K562 (cell line): ENCODE data around the gene PTAR1. TPM values are rescaled to one million over a fixed set of nuclear protein-coding genes. Genes with fewer than 3 reads are reported as not detected.

Experiments
- CEBPG ChIP-seq, 3 experiments: fragments of 200-800 bp in 1 of 3; sonication (Bioruptor generic) in 1 of 3; sonication (generic) in 1 of 3; formaldehyde crosslinking in 1 of 3; IDR thresholded peaks in 2 of 3; conservative IDR thresholded peaks in 1 of 3; 2 replicates each; pipeline versions ENCODE4 v1.6.1 to v1.8.0; 2016 to 2022; ENCODE audit warnings: missing compliant biosample characterization in 2 of 3, missing genetic modification characterization in 2 of 3, mild to moderate bottlenecking in 1 of 3, missing genetic modification reagents in 1 of 3
- ELF1 ChIP-seq: fragments of 200-800 bp; sonication (Bioruptor generic); IDR thresholded peaks from 2 replicates; pipeline ENCODE4 v1.6.1; 2016; ENCODE audit warnings: missing genetic modification characterization, missing compliant biosample characterization
- HINFP ChIP-seq: fragments of 450-650 bp; conservative IDR thresholded peaks from 2 replicates; pipeline ENCODE4 v1.6.1; 2016; ENCODE audit warnings: missing genetic modification characterization, low read depth, mild to moderate bottlenecking, control low read depth, missing compliant biosample characterization
- HIVEP1 ChIP-seq: fragments of 250-450 bp; sonication (Bioruptor Pico); IDR thresholded peaks from 2 replicates; pipeline ENCODE4 v1.4.0; 2020; ENCODE audit warnings: mild to moderate bottlenecking
- KLF16 ChIP-seq: IDR thresholded peaks from 2 replicates; pipeline ENCODE4 v1.6.1; 2016; ENCODE audit warnings: antibody characterized with exemption
- NR4A1 ChIP-seq, 2 experiments: fragments of 250-450 bp in 1 of 2; fragments of 450-650 bp in 1 of 2; sonication (Bioruptor Pico) in 1 of 2; IDR thresholded peaks; 2 replicates each; pipeline versions ENCODE4 v1.4.0 to v1.6.1; 2016 to 2020; ENCODE audit warnings: mild to moderate bottlenecking in 2 of 2, missing compliant biosample characterization in 1 of 2, missing genetic modification characterization in 1 of 2, moderate library complexity in 1 of 2
- ZBED1 ChIP-seq: IDR thresholded peaks from 2 replicates; pipeline ENCODE4 v1.6.1; 2014
- ZBTB43 ChIP-seq: sonication (generic); formaldehyde crosslinking; IDR thresholded peaks from 2 replicates; pipeline ENCODE4 v1.8.0; 2023; ENCODE audit warnings: mild to moderate bottlenecking, missing genetic modification reagents
- ZFPM2 ChIP-seq: fragments of 250-450 bp; sonication (Bioruptor Pico); IDR thresholded peaks from 2 replicates; pipeline ENCODE4 v1.5.1; 2022; ENCODE audit warnings: mild to moderate bottlenecking
- ZNF224 ChIP-seq: sonication (generic); formaldehyde crosslinking; IDR thresholded peaks from 2 replicates; pipeline ENCODE4 v1.8.0; 2022; ENCODE audit warnings: mild to moderate bottlenecking, missing genetic modification reagents
- ZNF589 ChIP-seq: fragments of 200-800 bp; sonication (Bioruptor generic); IDR thresholded peaks from 2 replicates; pipeline ENCODE4 v1.6.1; 2016; ENCODE audit warnings: low read depth, missing genetic modification characterization, missing compliant biosample characterization
- polyA plus RNA-seq, 8 experiments: library from polyadenylated mRNA; depleted of rRNA in 4 of 8; stranded (reverse) in 5 of 8; unstranded in 3 of 8; fragments of >200 nt; fragmentation: Nextera tagmentation in 2 of 8; fragmentation: Illumina TruSeq in 1 of 8; extraction: Ambion mirVana in 2 of 8; extraction: Trizol in 1 of 8; gene quantifications; 2 replicates each; pipeline versions ENCODE4 v1.2.1 to v1.2.3, GENCODE V29; 2011 to 2014; ENCODE audit warnings: inconsistent platforms in 1 of 8, missing spikeins in 1 of 8
- total RNA-seq, 7 experiments: library from RNA; depleted of rRNA in 6 of 7; stranded (reverse); fragments of >200 nt in 6 of 7; fragmentation: Illumina TruSeq in 2 of 7; extraction: Trizol in 2 of 7; gene quantifications; 2 replicates each; pipeline versions ENCODE4 v1.2.1 to v1.2.3, GENCODE V29; 2011 to 2021; ENCODE audit warnings: low replicate concordance in 1 of 7
- TF ChIP-seq, protein P1 (sequence below), 2 experiments: fragments of 150-350 bp in 1 of 2; IDR thresholded peaks; 2 replicates each; pipeline ENCODE4 v1.6.1; 2012 to 2016; ENCODE audit warnings: low read depth in 2 of 2, low read length in 2 of 2, mild to moderate bottlenecking in 1 of 2, moderate library complexity in 1 of 2
- TF ChIP-seq, protein P2 (sequence below): IDR thresholded peaks from 3 replicates; pipeline ENCODE4 v1.6.1; 2011; ENCODE audit warnings: borderline replicate concordance, mild to moderate bottlenecking; ENCODE audit not compliant: insufficient read length, insufficient read depth

The PTAR1 gene
- total and polyA plus RNA-seq, 9 of the 15 experiments (the other 6 are each of a cell fraction or from before 2014, with no cell fraction given) = 10.1 to 48.0 (median 28.0) TPM

DNA sequence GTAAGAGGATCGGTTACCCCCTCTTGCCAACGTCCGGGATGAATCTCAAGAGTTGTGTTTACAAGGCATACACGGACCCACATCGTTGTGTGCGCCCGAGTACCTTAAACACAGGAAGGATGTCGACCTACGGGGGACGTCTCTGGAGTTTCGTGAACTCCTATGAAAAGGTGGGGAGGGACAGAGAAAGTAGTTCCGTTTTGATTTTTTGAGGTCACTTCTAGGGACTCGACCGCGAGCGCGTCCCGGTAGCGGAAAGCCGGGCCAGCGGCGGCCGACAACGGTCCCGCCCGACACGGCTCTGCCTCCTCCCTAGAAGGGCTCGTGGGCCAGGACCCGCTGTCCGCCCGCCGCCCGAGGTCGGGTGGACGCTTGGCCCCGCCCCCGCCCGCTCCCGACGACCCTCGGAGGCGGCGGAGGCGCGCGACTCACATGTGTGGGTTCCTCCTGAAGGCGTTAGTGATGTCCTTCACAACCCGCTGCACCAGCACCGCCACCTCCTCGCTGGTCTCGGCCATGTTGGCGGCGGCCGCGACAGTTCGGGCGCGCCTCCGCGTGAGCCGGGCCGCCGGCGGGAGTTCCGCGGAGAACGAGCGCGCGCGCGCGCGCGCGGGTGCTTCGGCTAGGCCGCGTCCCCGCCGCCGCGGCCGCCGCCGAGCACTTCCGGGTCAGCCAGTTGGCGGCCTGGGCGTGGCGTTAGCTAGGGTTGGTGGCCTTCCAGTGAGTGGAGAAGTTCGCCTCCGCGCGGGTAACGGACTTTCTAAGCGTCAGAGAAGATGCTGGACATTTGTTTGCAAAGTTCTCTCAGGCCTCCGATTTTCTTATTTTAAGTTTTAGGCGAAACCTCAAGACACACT is at the start of gene PTAR1 (continued):
- TF ChIP-seq CEBPG (CRISPR knock-in tag; IDR thresholded peaks at IDR 0.05) = no peak
- no peak for TF ChIP-seq CEBPG (tag; conservative IDR thresholded peaks at IDR 0.05 in 1 of 2, IDR thresholded peaks at IDR 0.05 in 1 of 2)
- no peak for TF ChIP-seq HIVEP1 (CRISPR knock-in tag)
- TF ChIP-seq ZBED1 = no peak
- TF ChIP-seq KLF16 = no peak
- TF ChIP-seq, protein P1, sequence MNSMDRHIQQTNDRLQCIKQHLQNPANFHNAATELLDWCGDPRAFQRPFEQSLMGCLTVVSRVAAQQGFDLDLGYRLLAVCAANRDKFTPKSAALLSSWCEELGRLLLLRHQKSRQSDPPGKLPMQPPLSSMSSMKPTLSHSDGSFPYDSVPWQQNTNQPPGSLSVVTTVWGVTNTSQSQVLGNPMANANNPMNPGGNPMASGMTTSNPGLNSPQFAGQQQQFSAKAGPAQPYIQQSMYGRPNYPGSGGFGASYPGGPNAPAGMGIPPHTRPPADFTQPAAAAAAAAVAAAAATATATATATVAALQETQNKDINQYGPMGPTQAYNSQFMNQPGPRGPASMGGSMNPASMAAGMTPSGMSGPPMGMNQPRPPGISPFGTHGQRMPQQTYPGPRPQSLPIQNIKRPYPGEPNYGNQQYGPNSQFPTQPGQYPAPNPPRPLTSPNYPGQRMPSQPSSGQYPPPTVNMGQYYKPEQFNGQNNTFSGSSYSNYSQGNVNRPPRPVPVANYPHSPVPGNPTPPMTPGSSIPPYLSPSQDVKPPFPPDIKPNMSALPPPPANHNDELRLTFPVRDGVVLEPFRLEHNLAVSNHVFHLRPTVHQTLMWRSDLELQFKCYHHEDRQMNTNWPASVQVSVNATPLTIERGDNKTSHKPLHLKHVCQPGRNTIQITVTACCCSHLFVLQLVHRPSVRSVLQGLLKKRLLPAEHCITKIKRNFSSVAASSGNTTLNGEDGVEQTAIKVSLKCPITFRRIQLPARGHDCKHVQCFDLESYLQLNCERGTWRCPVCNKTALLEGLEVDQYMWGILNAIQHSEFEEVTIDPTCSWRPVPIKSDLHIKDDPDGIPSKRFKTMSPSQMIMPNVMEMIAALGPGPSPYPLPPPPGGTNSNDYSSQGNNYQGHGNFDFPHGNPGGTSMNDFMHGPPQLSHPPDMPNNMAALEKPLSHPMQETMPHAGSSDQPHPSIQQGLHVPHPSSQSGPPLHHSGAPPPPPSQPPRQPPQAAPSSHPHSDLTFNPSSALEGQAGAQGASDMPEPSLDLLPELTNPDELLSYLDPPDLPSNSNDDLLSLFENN (IDR thresholded peaks at IDR 0.05; ENCODE audit: low read depth in 2 of 2, low read length in 2 of 2) = no peak
- TF ChIP-seq ZNF589 (CRISPR knock-in tag) = no peak
- 0 out of 2 replicates have a peak, but pooled peaks have one; percentile 24 for TF ChIP-seq ELF1 (tag)
- TF ChIP-seq, protein P2, sequence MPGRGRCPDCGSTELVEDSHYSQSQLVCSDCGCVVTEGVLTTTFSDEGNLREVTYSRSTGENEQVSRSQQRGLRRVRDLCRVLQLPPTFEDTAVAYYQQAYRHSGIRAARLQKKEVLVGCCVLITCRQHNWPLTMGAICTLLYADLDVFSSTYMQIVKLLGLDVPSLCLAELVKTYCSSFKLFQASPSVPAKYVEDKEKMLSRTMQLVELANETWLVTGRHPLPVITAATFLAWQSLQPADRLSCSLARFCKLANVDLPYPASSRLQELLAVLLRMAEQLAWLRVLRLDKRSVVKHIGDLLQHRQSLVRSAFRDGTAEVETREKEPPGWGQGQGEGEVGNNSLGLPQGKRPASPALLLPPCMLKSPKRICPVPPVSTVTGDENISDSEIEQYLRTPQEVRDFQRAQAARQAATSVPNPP = no peak
- no peak for TF ChIP-seq ZNF224 (CRISPR knock-in tag)
- TF ChIP-seq HINFP (tag) = no peak
- TF ChIP-seq ZBTB43 (CRISPR knock-in tag) = no peak
- no peak for TF ChIP-seq ZFPM2
- TF ChIP-seq NR4A1 (CRISPR knock-in tag; IDR thresholded peaks at IDR 0.05) = no peak
- TF ChIP-seq NR4A1 (tag; IDR thresholded peaks at IDR 0.05) = peak; percentile 43; the same call in 1 of the 2 replicates
